ENCODE results near the gene TMEFF2. TPM values are rescaled to one million over a fixed set of nuclear protein-coding genes. Genes with fewer than 3 reads are reported as not detected.

TMEFF2 gene
- total and polyA plus RNA-seq, 2 of the 8 experiments (the other 6 are each of a cell fraction or from before 2014, with no cell fraction given) = 0.91 to 3.7 TPM

GRCh38 chr2:192090911-192091310 lies 103.8 kb downstream of the TMEFF2 start:
- H3K36me3 ChIP-seq (ENCODE audit: control insufficient read depth in 2 of 4, insufficient read depth in 4 of 4, low read length in 3 of 4) = no peaks in the 10 kb centered on the region
- H3K23me2 ChIP-seq (ENCODE audit: low read depth, low read length) = no peaks in the 10 kb centered on the region
- no peak overlapping the region for H3K56ac ChIP-seq (replicated peaks; ENCODE audit: insufficient read length, low read depth, low read length)
- peaks cover 0 to 4% (median 3%) of the 10 kb centered on the region in 4 experiments; a peak in 2 of 7 replicates for H3K4me1 ChIP-seq (replicated peaks in 1 of 4; ENCODE audit: control insufficient read depth in 3 of 4, insufficient read depth in 4 of 4, low read length in 3 of 4)
- no peaks in the 10 kb centered on the region for H3K9me3 ChIP-seq (ENCODE audit: insufficient read depth in 2 of 2, low read depth in 1 of 2, low read length in 1 of 2)
- no peak for DNase-seq (ENCODE audit: low read depth in 1 of 2, low spot score in 2 of 2)
- H2BK5ac ChIP-seq (ENCODE audit: low read depth, low read length) = no peak overlapping the region
- ChIA-PET POLR2A (ENCODE audit: partially characterized antibody) (no interaction called here), CTCF (ENCODE audit: partially characterized antibody) (interaction anchor here (0.7 to 1.9 kb wide), 4 partner anchors 178 to 279 kb away, joined by 3 to 6 read pairs (median 4); no protein-coding TSS in a partner anchor)
- no peak overlapping the region for H2BK20ac ChIP-seq (ENCODE audit: low read length)
- H4K8ac ChIP-seq (ENCODE audit: extremely low read depth, insufficient read depth, low read length) = no peak overlapping the region
- 0 out of 2 replicates have a peak overlapping the region, but pooled peaks have one; percentile 19 for H3K27ac ChIP-seq (ENCODE audit: low read depth, low read length)
- no peak overlapping the region for H3K23ac ChIP-seq (ENCODE audit: insufficient read length)
- H4K91ac ChIP-seq (replicated peaks; ENCODE audit: insufficient read length, low read length) = no peak overlapping the region
- H3K18ac ChIP-seq (ENCODE audit: extremely low read depth, low read length) = no peak overlapping the region
- H3K4me2 ChIP-seq (ENCODE audit: insufficient read depth in 1 of 2, low read depth in 2 of 2, low read length in 2 of 2) = no peak overlapping the region
- H2AK5ac ChIP-seq (ENCODE audit: low read depth, low read length) = no peak overlapping the region
- H2BK120ac ChIP-seq (replicated peaks; ENCODE audit: low read depth, low read length) = no peak overlapping the region
- FAIRE-seq = no peak
- H4K20me1 ChIP-seq (replicated peaks in 1 of 2; ENCODE audit: control insufficient read depth in 1 of 2, insufficient read depth in 2 of 2, low read length in 2 of 2) = no peaks in the 10 kb centered on the region
- no peaks in the 10 kb centered on the region for H3K27me3 ChIP-seq (replicated peaks in 1 of 4; ENCODE audit: control insufficient read depth in 3 of 4, extremely low read depth in 1 of 4, insufficient read depth in 3 of 4, low read length in 3 of 4)
- H2BK15ac ChIP-seq (ENCODE audit: low read length) = no peak overlapping the region
- no peak overlapping the region for H3K4ac ChIP-seq (replicated peaks; ENCODE audit: insufficient read length, low read depth, low read length)
- no peak overlapping the region for H3K9ac ChIP-seq (replicated peaks in 1 of 4; ENCODE audit: extremely low read depth in 1 of 4, low read depth in 3 of 4, low read length in 3 of 4)
- no peaks in the 10 kb centered on the region for H3K79me1 ChIP-seq (ENCODE audit: low read depth, low read length)
- no peak overlapping the region for H2BK12ac ChIP-seq (ENCODE audit: low read depth, low read length)
- peak overlapping the region; percentile 61; the same call in 1 of the 2 replicates for H2AFZ ChIP-seq (ENCODE audit: low read length)
- no peak overlapping the region for H4K5ac ChIP-seq (ENCODE audit: insufficient read length, low read depth, low read length)
- H3K4me3 ChIP-seq (ENCODE audit: extremely low read depth in 1 of 4, insufficient read depth in 2 of 4, low read depth in 3 of 4, low read length in 4 of 4) = no peak overlapping the region
- WGBS, 2 experiments (ENCODE audit: extremely low coverage in 1 of 2, insufficient coverage in 1 of 2, insufficient read length in 1 of 2, insufficient replicate concordance in 2 of 2, low coverage in 1 of 2, low lambda C conversion rate in 2 of 2, missing lambda C conversion rate in 1 of 2) = 83% methylated on average over 7 of the region's 7 CpGs; no CpG with 5 or more reads in 1 of the 2 experiments
- H3K79me2 ChIP-seq (ENCODE audit: control insufficient read depth in 1 of 2, insufficient read depth in 2 of 2, low read length in 2 of 2) = no peaks in the 10 kb centered on the region
- no peak overlapping the region for H3K14ac ChIP-seq (ENCODE audit: insufficient read length)
- TF ChIP-seq POU5F1 (IDR thresholded peaks at IDR 0.05; ENCODE audit: low read depth, low read length) (no peak), SP4 (IDR thresholded peaks at IDR 0.05; ENCODE audit: low read length) (no peak), PHF8 (conservative IDR thresholded peaks at IDR 0.05; ENCODE audit: low read depth, low read length) (no peak), ASH2L (IDR thresholded peaks at IDR 0.05; ENCODE audit: low read length) (no peak)

Data from H1 (cell line).